GM12878 (cell line): ENCODE data around the gene ANKMY2. TPM values are rescaled to one million over a fixed set of nuclear protein-coding genes. Genes with fewer than 3 reads are reported as not detected.

ENCODE experiments used
- ATF2 ChIP-seq: IDR thresholded peaks from 2 replicates; pipeline ENCODE4 v1.6.1; 2012; ENCODE audit warnings: low read length, inconsistent platforms
- CBX5 ChIP-seq: sonication (generic); IDR thresholded peaks from 2 replicates; pipeline ENCODE4 v1.6.1; 2016; ENCODE audit warnings: low read depth, moderate library complexity, mild to moderate bottlenecking, inconsistent platforms
- E2F4 ChIP-seq: IDR thresholded peaks from 2 replicates; pipeline ENCODE4 v1.6.1; 2012; ENCODE audit warnings: low read depth, low read length, improper control_type of control experiment
- EGR1 ChIP-seq, 2 experiments: IDR thresholded peaks; 1 replicate in 1 of 2; 2 replicates in 1 of 2; pipeline ENCODE4 v1.6.1; 2011 to 2012; ENCODE audit warnings: low read depth in 2 of 2, low read length in 2 of 2, borderline replicate concordance in 1 of 2, mild to moderate bottlenecking in 1 of 2, moderate library complexity in 1 of 2
- GABPA ChIP-seq: IDR thresholded peaks from 2 replicates; pipeline ENCODE4 v1.6.1; 2014; ENCODE audit warnings: antibody characterized with exemption, low read depth, mild to moderate bottlenecking, inconsistent platforms
- HCFC1 ChIP-seq: fragments of 150-350 bp; IDR thresholded peaks from 2 replicates; pipeline ENCODE4 v1.6.1; 2014; ENCODE audit warnings: low read length
- IRF3 ChIP-seq: fragments of 450-650 bp; IDR thresholded peaks from 2 replicates; pipeline ENCODE4 v1.6.1; 2014; ENCODE audit warnings: mild to moderate bottlenecking
- KLF5 ChIP-seq: fragments of 450-650 bp; IDR thresholded peaks from 2 replicates; pipeline ENCODE4 v1.6.1; 2014; ENCODE audit warnings: mild to moderate bottlenecking; ENCODE audit not compliant: partially characterized antibody
- NR2C1 ChIP-seq: fragments of 450-650 bp; IDR thresholded peaks from 2 replicates; pipeline ENCODE4 v1.6.1; 2017; ENCODE audit warnings: antibody characterized with exemption, mild to moderate bottlenecking, moderate library complexity
- RB1 ChIP-seq: fragments of 450-650 bp; formaldehyde crosslinking; IDR thresholded peaks from 2 replicates; pipeline ENCODE4 v1.6.1; 2017; ENCODE audit warnings: mild to moderate bottlenecking, borderline replicate concordance
- TCF3 ChIP-seq: IDR thresholded peaks from 2 replicates; pipeline ENCODE4 v1.6.1; 2012; ENCODE audit warnings: low read depth, mild to moderate bottlenecking, low read length, borderline replicate concordance; ENCODE audit not compliant: insufficient read depth
- ZNF687 ChIP-seq: fragments of 450-650 bp; IDR thresholded peaks from 2 replicates; pipeline ENCODE4 v1.6.1; 2017; ENCODE audit warnings: mild to moderate bottlenecking, moderate library complexity
- polyA plus RNA-seq, 11 experiments: library from polyadenylated mRNA; depleted of rRNA in 4 of 11; unstranded in 6 of 11; stranded (reverse) in 5 of 11; fragments of >200 nt; fragmentation: Nextera tagmentation in 4 of 11; fragmentation: Illumina TruSeq in 1 of 11; extraction: Ambion mirVana in 4 of 11; extraction: Trizol in 1 of 11; gene quantifications; 1 replicate in 1 of 11; 2 replicates in 10 of 11; pipeline versions ENCODE4 v1.2.1 to v1.2.3, GENCODE V29; 2011 to 2016; ENCODE audit warnings: inconsistent platforms in 2 of 11, missing spikeins in 2 of 11, low read depth in 1 of 11
- total RNA-seq, 4 experiments: library from RNA; depleted of rRNA in 3 of 4; stranded (reverse); fragments of >200 nt in 3 of 4; fragmentation: Illumina TruSeq in 1 of 4; extraction: Trizol in 1 of 4; gene quantifications; 2 replicates each; pipeline versions ENCODE4 v1.2.1 to v1.2.3, GENCODE V29; 2013 to 2021

Gene ANKMY2
- total and polyA plus RNA-seq, 10 of the 15 experiments (the other 5 are each of a cell fraction or from before 2014, with no cell fraction given), result 0.10 to 0.48 (median 0.29) TPM

- TF ChIP-seq ZNF687 (no peak), IRF3 (no peak), NR2C1 (no peak), TCF3 (no peak), GABPA (no peak), CBX5 (no peak), ATF2 (no peak), EGR1 (IDR thresholded peaks at IDR 0.05; ENCODE audit: borderline replicate concordance in 1 of 2, low read depth in 2 of 2, low read length in 2 of 2) (no peak), KLF5 (no peak), E2F4 (no peak), RB1 (no peak), HCFC1 (no peak)
Measured at GRCh38 chr7:16644157-16644556, 1.4 kb downstream of the ANKMY2 start (continued).
